GM21528 (cell line): ENCODE measurements around the gene ITGA11.

Experiments
- ATAC-seq: cut with Tn5 transposase; IDR thresholded peaks from one replicate; pipeline ENCODE4 v1.9.1; 2021; ENCODE audit warnings: mild to moderate bottlenecking, moderate library complexity; ENCODE audit not compliant: unreplicated experiment, low FRiP score

Gene ITGA11, protein sequence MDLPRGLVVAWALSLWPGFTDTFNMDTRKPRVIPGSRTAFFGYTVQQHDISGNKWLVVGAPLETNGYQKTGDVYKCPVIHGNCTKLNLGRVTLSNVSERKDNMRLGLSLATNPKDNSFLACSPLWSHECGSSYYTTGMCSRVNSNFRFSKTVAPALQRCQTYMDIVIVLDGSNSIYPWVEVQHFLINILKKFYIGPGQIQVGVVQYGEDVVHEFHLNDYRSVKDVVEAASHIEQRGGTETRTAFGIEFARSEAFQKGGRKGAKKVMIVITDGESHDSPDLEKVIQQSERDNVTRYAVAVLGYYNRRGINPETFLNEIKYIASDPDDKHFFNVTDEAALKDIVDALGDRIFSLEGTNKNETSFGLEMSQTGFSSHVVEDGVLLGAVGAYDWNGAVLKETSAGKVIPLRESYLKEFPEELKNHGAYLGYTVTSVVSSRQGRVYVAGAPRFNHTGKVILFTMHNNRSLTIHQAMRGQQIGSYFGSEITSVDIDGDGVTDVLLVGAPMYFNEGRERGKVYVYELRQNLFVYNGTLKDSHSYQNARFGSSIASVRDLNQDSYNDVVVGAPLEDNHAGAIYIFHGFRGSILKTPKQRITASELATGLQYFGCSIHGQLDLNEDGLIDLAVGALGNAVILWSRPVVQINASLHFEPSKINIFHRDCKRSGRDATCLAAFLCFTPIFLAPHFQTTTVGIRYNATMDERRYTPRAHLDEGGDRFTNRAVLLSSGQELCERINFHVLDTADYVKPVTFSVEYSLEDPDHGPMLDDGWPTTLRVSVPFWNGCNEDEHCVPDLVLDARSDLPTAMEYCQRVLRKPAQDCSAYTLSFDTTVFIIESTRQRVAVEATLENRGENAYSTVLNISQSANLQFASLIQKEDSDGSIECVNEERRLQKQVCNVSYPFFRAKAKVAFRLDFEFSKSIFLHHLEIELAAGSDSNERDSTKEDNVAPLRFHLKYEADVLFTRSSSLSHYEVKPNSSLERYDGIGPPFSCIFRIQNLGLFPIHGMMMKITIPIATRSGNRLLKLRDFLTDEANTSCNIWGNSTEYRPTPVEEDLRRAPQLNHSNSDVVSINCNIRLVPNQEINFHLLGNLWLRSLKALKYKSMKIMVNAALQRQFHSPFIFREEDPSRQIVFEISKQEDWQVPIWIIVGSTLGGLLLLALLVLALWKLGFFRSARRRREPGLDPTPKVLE

DNA sequence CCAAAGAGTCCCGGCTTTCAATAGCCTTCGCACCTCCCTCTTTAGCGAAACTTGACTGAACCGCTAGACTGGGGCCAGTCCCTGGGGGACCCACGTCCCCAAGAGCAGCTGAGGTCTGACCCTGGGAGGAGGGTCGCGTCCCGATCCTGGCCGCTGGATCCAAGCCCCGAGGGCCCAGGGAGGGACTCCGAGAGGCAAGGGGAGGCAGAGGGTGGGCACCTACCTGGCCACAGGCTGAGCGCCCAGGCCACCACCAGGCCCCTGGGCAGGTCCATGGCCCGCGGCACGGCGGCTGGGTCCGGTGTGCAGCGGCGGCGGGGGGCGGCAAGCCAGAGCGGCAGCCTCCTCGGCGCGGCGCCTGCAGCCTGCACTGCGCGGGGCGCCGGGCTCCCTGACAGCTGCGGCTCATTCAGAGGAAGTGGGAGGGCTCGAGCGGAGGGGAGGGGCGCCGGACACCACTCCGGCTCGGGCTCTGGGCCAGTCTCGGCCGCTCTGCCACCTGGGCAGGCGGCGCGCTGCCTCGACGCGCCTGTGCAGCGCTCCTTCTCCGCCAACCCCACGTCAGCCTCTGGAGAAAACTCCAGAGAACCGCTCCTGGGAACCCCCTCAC, at the start of gene ITGA11:
ITGA11 (minus strand) TSS at position 372 of the 610 bp plus-strand sequence; CDS start at position 275, 97 bp downstream.
- ATAC-seq: no peak

DNA sequence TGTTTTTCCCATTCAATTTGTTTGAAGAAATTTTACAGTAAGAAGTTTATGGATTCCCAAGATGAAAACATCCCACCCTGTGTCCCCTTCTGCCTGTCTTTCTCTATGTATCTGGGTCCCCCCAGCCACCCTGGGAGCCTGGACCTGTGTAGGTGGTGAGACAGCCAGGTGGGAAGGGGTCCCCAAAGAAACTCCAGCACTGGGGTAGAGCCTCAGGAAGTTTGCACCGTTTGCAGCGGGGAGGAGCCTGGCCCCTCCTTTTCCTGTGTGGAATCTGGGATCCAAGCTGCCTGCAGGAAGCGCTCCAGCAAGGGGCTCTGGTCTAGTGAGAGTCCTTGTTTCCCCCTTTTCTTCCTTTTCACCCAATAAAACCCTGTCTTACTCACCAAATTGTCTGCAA, 49.4 kb upstream of the ITGA11 start:
- ATAC-seq: no peak

DNA sequence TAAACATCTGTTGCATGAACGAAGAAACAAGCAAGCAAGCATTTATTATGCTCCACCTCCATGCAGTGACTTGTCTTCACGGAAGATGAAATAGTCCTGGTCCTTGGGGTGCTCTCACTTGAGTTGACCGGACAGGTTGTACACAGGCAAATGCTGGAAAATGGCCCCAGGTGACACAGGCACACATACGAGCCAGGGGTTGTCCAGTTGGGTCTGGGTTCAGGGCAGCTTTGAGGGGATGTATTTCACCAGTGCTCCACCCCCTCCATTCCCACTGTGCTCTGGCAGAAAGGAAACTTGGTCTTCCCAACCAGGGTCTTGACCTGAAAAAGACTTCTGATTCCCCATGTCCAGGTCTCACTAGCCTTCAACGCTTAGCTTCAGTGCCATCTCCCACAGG, 48.3 kb upstream of the ITGA11 start:
- ATAC-seq: no peak

DNA sequence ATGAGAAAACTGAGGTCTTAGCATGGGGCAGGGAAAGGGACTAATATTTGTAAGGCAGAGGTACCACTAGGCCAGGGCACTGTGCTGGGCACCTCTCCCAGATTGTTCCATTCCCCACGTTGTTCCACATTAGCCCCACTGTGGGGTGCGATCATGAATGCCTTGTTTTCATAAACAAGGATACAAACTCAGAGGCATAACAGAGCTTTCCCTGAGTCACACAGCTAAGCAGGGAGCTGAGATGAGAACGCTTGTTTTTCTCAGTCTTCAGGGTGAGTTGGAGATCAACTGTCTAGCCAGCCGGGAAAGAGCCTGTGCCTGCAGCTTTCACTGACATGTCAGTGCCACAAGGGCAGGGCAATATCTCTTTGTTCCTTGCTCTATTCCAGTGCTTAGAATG, 47.9 kb upstream of the ITGA11 start:
- no peak for ATAC-seq

DNA sequence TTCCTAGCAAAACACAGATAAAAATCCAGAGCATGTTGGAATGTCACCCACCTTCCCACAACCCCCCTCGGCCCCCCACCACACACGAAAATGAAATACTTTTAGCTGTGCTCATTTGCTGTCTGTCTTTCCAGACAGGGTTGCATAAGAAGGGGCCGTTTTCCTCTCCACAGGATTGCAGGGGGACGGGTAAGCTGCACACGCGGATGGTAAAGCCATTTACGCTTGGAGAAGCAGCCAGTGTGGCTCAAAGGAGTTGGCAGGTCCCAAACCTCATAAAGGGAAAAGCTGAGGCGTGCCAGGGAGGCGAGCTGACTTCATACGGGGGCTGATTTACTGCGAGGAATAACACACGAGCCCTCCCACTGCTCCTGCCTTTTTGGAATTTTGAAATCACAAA, 47.4 kb upstream of the ITGA11 start:
- no peak for ATAC-seq

DNA sequence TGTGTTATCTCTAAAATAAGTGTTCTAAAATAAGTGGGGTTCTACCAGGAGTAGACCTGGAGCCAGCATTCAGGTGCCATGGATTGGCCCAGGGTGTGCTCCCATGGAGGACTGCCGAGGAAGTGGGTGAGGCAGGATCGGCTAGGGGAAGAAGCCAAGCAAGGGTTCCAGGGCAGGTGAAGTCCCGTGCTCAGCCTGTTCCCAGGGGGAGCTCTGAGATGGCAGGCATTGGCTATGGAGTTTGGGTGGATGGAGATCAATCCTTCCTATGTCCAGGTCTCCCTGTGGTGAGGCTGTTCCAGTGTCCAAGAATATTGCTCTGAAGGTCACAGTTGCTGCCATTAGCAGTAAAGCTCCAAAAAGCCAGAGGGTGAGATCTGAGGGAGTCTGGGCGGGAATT, 46.9 kb upstream of the ITGA11 start:
- ATAC-seq: no peak

DNA sequence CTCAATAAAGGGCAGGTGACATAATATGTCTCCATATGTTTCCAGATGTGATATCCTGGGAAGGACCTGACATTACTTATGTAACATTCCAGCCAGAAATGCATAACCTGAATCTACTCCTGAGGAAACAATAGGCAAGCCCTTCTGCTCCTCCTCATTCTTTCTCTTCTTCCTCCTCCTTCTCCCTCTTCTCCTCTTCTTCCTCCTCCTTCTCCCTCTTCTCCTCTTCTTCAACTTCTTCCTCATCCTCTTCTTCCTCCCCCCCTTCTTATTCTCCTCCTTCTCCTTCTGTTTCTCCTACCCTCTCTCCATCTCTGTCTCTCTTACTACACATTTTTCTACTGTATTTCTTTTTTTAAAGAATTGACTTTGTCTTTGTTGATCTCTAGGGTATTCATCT, 43.5 kb upstream of the ITGA11 start:
- no peak for ATAC-seq

DNA sequence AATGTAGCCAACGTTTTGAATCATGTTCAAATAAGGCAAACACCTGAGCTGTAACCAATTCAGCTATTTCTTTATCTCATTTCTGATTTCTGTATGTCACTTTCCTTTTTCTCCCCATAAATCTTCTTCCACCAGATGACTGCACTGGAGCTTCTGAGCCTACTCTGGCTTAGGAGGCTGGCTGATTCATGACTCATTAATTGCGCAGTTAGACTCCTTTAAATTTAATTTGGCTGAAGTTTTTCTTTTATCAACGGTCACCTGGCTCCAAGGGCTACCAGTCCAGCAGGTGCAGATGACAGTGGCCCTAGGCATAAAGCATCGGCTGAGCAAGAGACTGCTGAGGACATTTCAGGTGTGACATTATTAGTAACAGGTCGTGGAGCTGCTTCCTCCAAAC, 39.6 kb upstream of the ITGA11 start:
- no peak for ATAC-seq

DNA sequence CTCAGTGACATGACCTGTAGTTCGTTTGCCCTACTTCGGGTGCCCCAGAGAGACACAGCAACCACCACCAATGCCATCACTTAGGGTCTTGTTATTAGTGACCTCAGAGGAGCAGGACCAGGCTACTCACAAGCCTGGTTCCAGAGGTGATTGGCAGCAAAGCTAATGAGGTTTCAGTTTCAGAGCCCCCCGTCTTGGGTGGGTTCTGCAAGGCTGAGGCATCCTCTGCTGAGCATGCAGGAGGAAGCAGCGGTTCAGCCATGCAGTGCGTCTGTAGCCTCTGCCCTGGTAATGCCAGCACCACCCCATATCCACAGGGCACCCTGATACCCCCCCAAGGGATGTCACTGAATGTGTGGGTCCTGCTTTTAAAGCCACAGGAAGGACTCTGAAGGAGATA, 39.0 kb upstream of the ITGA11 start:
- ATAC-seq: no peak

DNA sequence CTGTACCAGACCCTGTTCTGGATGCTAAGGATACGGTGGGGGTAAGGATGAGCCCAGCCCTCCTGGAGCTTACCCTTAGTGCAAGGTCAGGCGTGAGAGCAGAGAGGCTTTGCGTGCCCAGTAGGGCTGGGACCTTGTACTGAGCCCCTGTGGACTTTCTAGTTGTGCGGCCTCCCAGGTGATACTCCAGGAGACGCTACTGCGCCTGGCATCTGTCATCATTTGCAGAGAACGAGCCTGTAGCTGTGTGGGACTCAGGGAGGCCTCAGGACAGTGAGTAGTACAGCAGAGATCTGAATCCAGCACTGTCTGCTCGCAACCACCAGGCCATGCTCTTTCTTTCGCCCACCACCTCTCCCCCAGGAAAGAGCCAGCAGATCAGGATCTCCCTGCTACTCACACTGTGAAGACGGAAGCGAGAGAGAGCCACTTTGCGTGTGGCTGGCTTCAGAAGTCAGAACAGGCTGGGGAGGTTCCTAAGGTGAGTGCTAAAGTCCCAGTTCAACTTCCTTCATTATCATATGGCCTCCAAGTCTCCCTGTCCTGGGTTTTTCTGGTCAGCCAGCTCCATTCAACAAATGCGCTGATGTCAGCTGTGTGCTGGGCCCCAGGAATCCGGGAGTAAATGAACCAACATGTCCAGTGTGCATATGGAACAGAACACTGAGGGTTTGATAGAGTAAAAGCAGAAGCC, 38.2 kb upstream of the ITGA11 start:
- ATAC-seq: no peak

DNA sequence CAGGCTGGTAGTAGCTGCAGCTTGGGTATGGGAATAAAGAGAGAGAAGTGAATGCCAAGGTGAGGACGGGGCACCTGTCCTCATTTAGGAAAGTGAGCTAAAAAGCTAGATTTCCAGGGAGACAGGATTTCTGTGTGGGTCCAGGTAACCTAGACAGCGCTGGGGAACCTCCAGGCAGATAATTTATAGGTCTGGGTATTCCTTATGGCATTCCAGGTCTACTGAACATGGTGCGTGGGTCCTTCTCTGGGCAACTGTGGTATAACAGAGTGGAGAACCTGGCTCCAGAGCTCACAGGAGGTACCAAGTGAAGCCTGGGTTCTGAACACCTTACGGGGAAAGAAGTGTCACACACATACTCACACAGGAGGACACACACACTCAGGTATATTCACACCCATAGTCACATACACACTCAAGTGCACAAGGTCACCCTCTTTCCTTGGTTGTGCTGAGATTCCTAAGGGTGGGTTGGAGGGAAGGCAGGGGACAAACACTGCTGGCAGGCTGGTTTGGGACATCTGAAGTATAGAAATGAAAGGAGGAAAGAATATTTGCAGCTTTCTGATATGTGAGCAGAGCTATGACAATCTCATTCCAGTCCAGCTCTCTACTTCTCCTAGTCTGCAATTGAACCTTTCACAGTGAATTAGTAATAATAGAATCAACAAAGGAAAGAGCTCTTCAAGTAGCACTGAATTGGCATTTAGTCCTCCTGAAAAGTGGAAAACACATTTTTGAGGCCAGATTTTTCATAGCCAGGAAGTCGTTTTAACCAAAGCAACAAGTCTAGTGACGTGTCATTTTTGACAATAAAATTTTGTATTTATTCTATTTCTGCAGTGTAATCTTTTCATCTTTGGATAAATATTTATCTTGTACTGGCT, 37.4 kb upstream of the ITGA11 start:
- ATAC-seq: no peak

DNA sequence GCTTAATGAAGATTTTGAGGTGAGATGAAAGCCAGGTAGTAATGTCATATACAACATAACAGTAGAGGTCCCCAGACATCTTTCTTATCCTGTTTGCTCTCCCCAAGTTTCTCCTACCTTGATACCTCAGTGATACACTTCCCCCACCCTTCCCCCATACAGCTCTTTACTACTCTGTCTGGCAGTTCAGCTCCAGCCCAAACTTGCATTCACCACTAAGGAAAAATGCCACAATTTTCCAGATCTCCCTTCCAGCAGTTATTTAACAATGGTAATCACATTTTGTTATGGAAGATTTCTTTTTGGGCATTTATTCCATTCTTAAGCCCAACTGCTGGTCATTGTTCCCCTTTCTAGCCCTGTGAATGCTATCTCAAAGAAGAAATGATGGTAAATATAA, 34.9 kb upstream of the ITGA11 start:
- ATAC-seq: no peak

DNA sequence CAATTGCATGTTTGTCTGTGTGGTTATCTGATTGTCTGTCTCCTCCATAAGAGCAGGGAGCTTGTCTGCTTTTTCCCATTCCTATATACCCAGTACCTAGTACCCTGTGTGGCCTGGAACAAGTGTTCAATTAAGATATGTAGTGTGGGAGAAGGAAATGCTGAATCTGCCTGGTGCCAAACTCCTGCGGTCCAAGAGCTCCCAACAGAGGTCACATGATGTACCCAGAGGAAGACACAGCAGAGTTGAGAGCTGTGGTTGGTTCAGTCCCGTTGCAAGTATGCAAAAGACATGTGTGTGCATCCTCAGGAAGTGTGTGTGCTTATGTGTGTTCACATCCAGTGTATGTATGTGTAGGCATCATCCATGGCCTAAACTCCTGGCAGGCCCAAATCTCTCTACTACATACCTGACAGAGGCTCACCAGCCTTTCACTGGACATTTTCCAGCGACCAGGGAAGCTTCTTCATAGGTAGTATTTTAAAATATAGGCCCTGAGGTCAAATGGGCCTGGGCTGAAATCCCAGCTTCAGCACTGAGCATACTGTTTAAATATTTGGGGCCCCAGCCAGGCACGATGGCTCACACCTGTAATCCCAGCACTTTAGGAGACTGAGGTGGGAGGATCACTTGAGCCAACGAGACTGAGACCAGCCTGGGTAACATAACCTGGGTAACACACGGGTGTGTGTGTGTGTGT, 34.0 kb upstream of the ITGA11 start:
- ATAC-seq: no peak

DNA sequence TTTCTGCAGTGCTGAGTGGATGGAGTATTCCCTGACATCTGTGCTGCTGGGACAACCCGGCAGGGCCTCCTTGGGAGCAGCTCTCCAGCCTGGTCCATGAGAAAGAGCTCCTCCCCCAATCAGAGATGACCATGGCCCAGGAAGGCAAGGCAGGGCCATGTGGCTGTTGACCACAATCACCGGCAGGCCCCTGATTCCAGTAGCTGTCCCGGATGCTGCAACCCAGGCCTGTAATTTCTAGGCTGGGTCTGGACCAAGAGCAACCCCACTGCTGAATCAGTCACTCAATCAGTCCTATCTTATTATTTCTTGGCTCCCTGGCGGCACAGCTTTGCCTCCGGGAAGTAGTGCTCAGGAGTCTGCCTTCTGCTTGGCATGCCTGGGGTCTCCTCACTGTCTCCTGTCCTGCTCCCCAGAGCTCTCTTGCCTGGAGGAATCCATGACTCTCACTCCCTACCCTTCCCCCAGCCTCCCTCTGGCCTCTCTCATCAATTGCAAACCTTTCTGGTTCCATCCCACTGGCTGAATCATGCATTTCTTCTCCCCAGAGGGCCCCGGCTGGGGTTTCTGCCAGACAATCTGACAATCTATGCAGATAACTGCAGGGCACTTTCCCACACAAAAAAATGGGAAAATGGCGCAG, 32.6 kb upstream of the ITGA11 start:
- ATAC-seq: no peak

DNA sequence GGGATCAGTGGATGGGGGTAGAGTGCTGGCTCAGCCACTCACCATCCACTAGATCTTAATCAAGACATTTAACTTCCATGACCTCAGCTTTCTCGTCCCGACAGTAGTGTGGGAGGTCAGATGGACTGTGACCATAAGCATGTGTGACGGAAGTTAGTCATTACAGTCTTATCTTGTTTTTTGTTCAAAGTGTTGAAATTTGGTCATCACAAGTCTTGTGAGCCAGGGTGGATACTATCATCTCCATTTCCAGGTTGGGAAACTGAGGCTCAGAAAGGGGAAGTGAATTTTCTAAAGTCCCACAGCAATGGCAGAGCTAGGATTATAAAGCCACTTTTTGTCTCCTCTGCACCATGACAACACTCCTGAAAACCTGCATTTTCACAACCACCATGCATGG, 32.0 kb upstream of the ITGA11 start:
- no peak for ATAC-seq

DNA sequence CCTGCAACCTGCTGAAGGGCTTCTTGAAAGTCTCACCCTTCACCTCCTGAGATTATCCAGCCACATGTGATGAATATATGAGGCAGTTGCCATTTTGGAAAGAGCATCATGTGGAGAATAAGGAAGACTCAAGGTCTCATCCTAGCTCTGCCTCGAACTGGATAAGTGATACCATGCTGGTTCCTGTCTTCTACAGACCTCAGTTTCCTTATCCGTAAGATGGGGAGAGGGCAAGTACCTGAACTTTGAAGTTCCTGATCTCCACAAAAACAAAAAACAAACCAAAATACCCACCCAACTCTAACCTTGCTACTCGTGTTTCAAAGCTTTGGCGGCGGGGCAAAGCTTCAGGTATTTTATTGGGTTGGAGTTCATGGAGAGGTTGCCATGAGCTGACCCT, 31.5 kb upstream of the ITGA11 start:
- ATAC-seq: no peak

DNA sequence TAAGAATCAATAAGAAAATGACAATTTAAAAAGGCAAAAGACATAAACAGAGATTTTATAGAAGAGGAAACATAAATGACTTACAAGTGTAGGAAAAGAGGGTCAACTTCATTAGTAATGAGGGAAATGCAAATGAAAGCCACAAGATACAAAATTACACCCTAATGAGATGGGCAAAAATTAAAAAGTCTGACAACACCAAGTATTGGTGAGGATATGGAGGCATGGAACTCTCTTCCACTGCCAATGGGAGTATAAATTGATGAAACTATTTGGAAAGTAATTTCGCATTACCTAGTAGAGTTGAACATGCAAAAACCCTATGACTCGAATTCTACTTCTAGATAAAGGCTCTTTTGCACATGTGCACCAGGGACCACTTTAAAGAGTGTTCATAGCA, 28.2 kb upstream of the ITGA11 start:
- no peak for ATAC-seq

DNA sequence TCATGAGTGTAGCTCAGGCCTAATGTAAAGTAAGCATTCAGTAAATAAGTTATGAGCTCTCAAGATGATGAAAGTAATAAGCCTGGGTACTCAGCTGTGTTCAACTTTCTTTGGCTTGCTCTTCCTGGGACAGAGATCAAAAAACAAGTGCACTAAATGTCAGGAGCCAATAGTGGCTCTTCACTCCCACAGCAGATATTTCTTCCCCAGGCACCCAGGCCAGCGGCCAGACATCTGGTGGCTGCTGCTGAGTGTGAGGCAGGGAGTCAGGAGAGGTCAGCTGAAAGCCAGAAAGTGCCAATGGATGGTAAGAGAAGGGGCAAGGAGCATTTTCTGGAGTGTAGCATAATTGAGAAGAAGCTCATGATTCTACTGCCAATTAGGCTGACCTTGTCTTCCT, 18.2 kb upstream of the ITGA11 start:
- ATAC-seq: no peak
